GM19468 (cell line): ENCODE data around the gene SOCS1.
A peak's percentile ranks its signal among the peaks of the same experiment; 100 is the strongest.
"Not testable (repeated sequence)": the region's sequence is repeated elsewhere in the genome, so short reads cannot be mapped to it uniquely, and the experiment has no call there.

Experiments used
- ATAC-seq: cut with Tn5 transposase; IDR thresholded peaks from one replicate; pipeline ENCODE4 v1.9.1; 2021; ENCODE audit warnings: mild to moderate bottlenecking, moderate library complexity, moderate number of reproducible peaks; ENCODE audit not compliant: unreplicated experiment; ENCODE audit errors: extremely low read depth

Gene SOCS1

GRCh38 chr16:11255737-11256660 is at the start of gene SOCS1:
SOCS1 (minus strand) TSS chr16:11256204; CDS start chr16:11255478, 726 bp downstream.
- peak; percentile 33 for ATAC-seq

- no peak for ATAC-seq
Measured at GRCh38 chr16:11303405-11304138, 47.6 kb upstream of the SOCS1 start.

- ATAC-seq: no peak
Measured at GRCh38 chr16:11302977-11303376, 47.0 kb upstream of the SOCS1 start.

GRCh38 chr16:11301645-11302501 is 45.9 kb upstream of the SOCS1 start:
- no peak for ATAC-seq

- no peak for ATAC-seq
Measured at GRCh38 chr16:11300560-11300892, 44.5 kb upstream of the SOCS1 start.

- no peak for ATAC-seq
Measured at GRCh38 chr16:11299865-11300559, 44.0 kb upstream of the SOCS1 start.

GRCh38 chr16:11298950-11299547 is 43.0 kb upstream of the SOCS1 start:
- not testable (repeated sequence) for ATAC-seq

GRCh38 chr16:11298143-11298900 is 42.3 kb upstream of the SOCS1 start:
- no peak for ATAC-seq

- ATAC-seq: peak; percentile 58
Measured at GRCh38 chr16:11297492-11298142, 41.6 kb upstream of the SOCS1 start.

- no peak for ATAC-seq
Measured at GRCh38 chr16:11296706-11297491, 40.9 kb upstream of the SOCS1 start.

- ATAC-seq: no peak
Measured at GRCh38 chr16:11296351-11296705, 40.3 kb upstream of the SOCS1 start.

GRCh38 chr16:11295672-11296071 is 39.7 kb upstream of the SOCS1 start:
- no peak for ATAC-seq

GRCh38 chr16:11292076-11292748 is 36.2 kb upstream of the SOCS1 start:
- ATAC-seq: no peak

GRCh38 chr16:11291091-11291703 is 35.2 kb upstream of the SOCS1 start:
- no peak for ATAC-seq

GRCh38 chr16:11290102-11290893 is 34.3 kb upstream of the SOCS1 start:
- ATAC-seq: no peak

- not testable (repeated sequence) for ATAC-seq
Measured at GRCh38 chr16:11289696-11290095, 33.7 kb upstream of the SOCS1 start.
